OCI-LY3 (cell line): ENCODE measurements around the gene TMEM247.

Source experiments
- H2AFZ ChIP-seq: fragments of 200-600, 300-600 bp; shearing (Covaris generic); 2 replicates; pipeline ENCODE4 v1.6.0; 2014; ENCODE audit warnings: antibody characterized with exemption, low read depth, low read length
- H3K27ac ChIP-seq: fragments of 200-600, 300-600 bp; sonication (generic); 2 replicates; pipeline ENCODE4 v1.5.1; 2014; ENCODE audit warnings: mild to moderate bottlenecking, low read length, moderate library complexity, mixed read lengths
- H3K27me3 ChIP-seq: fragments of 200-600, 300-600 bp; sonication (generic); 2 replicates; pipeline ENCODE4 v1.6.1; 2014; ENCODE audit warnings: low read depth, low read length, mixed read lengths
- H3K36me3 ChIP-seq: fragments of 200-600, 300-600 bp; sonication (generic); replicated peaks from 2 replicates; pipeline ENCODE3; 2014; ENCODE audit warnings: low read depth, low read length, mixed read lengths
- H3K4me1 ChIP-seq: fragments of 300-600, 200-600 bp; sonication (generic); 2 replicates; pipeline ENCODE4 v1.6.1; 2014; ENCODE audit warnings: low read length, mixed read lengths
- H3K4me2 ChIP-seq: fragments of 200-600, 300-600 bp; sonication (generic); 2 replicates; pipeline ENCODE4 v1.6.1; 2014; ENCODE audit warnings: low read length, mixed read lengths
- H3K4me3 ChIP-seq: fragments of 300-600, 200-600 bp; sonication (generic); 2 replicates; pipeline ENCODE4 v1.5.1; 2014; ENCODE audit warnings: antibody characterized with exemption, mild to moderate bottlenecking, low read length, moderate library complexity
- H3K79me2 ChIP-seq: fragments of 300-600, 200-600 bp; shearing (Covaris generic); 2 replicates; pipeline ENCODE4 v1.6.1; 2014; ENCODE audit warnings: mild to moderate bottlenecking, low read length, mixed read lengths
- H3K9ac ChIP-seq: fragments of 300-600, 200-600 bp; shearing (Covaris generic); 2 replicates; pipeline ENCODE4 v1.6.0; 2014; ENCODE audit warnings: mild to moderate bottlenecking, low read length, moderate library complexity
- H3K9me3 ChIP-seq: fragments of 200-600, 300-600 bp; shearing (Covaris generic); 2 replicates; pipeline ENCODE4 v1.6.1; 2014; ENCODE audit warnings: low read length, mixed read lengths; ENCODE audit not compliant: insufficient read depth
- H4K20me1 ChIP-seq: fragments of 200-600, 300-600 bp; sonication (generic); 2 replicates; pipeline ENCODE4 v1.6.1; 2016; ENCODE audit warnings: low read length, mixed read lengths; ENCODE audit not compliant: insufficient read depth
- EZH2phosphoT487 ChIP-seq: fragments of 200-600 bp; shearing (Covaris generic); IDR thresholded peaks from 2 replicates; pipeline ENCODE4 v1.6.1; 2018; ENCODE audit warnings: antibody characterized with exemption, mixed run types, low read depth
- TF ChIP-seq, protein P1 (sequence below): fragments of 200-600, 300-600 bp; sonication (generic); IDR thresholded peaks from 2 replicates; pipeline ENCODE4 v1.5.1; 2014; ENCODE audit warnings: antibody characterized with exemption, low read length, low read depth

TMEM247 gene

DNA sequence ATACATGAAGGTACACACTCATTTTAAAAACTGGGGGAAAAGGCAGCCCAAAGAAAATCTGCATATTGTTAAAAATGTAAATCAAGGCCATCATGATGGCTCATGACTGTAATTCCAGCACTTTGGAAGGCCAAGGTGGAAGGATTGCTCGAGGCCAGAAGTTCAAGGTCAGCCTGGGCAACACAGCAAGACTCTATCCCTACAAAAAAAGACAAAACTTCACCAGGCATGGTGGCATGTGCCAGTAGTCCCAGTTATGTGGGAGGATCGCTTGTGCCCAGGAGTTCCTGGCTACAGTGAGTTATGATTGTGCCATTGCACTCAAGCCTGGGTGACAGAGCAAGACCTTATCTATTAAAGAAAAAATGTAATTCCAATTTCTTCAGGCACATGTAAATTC, 34.6 kb upstream of the TMEM247 start:
- no peak for TF ChIP-seq EZH2phosphoT487
- TF ChIP-seq, protein P1, sequence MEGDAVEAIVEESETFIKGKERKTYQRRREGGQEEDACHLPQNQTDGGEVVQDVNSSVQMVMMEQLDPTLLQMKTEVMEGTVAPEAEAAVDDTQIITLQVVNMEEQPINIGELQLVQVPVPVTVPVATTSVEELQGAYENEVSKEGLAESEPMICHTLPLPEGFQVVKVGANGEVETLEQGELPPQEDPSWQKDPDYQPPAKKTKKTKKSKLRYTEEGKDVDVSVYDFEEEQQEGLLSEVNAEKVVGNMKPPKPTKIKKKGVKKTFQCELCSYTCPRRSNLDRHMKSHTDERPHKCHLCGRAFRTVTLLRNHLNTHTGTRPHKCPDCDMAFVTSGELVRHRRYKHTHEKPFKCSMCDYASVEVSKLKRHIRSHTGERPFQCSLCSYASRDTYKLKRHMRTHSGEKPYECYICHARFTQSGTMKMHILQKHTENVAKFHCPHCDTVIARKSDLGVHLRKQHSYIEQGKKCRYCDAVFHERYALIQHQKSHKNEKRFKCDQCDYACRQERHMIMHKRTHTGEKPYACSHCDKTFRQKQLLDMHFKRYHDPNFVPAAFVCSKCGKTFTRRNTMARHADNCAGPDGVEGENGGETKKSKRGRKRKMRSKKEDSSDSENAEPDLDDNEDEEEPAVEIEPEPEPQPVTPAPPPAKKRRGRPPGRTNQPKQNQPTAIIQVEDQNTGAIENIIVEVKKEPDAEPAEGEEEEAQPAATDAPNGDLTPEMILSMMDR: no peak
- H3K79me2 ChIP-seq: no peaks in the 10 kb centered on the region
- no peak overlapping the region for H3K9ac ChIP-seq

DNA sequence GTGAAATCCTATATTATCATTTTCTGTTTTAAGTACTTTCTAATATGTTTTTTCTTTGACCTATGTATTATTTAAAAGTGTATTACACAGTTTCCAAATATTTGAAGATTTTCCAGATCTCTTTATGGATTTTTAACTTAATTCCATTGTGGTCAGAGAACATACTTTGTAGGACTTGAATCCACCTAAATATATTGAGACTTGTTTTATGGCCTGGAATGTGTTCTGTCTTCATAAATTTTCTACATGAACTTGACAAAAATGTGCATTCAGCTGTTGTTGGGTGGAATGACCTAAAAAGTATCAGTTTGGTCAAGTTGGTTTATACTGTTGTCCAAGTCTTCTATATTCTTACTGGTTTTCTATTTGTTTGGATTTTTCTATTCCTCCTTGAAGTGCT, 33.8 kb upstream of the TMEM247 start:
- TF ChIP-seq, protein P1: no peak
- Histone ChIP-seq H3K27ac (no peak overlapping the region), H3K79me2 (no peaks in the 10 kb centered on the region), H3K4me3 (no peak overlapping the region), H3K4me2 (no peak overlapping the region), H3K9ac (no peak overlapping the region), H3K4me1 (peaks cover 3% of the 10 kb centered on the region; the same call in 1 of the 2 replicates), H3K27me3 (peaks cover 7% of the 10 kb centered on the region), H4K20me1 (no peaks in the 10 kb centered on the region), H2AFZ (no peak overlapping the region), H3K36me3 (no peaks in the 10 kb centered on the region), H3K9me3 (no peaks in the 10 kb centered on the region)

More for the DNA sequence above, 34.6 kb upstream of the TMEM247 start:
- H3K4me2 ChIP-seq: no peak overlapping the region
- H3K27ac ChIP-seq: no peak overlapping the region
- no peaks in the 10 kb centered on the region for H3K9me3 ChIP-seq
- H4K20me1 ChIP-seq: no peaks in the 10 kb centered on the region
- no peaks in the 10 kb centered on the region for H3K4me1 ChIP-seq
- no peak overlapping the region for H3K4me3 ChIP-seq
- no peak overlapping the region for H2AFZ ChIP-seq
- H3K27me3 ChIP-seq: peaks cover 14% of the 10 kb centered on the region
- H3K36me3 ChIP-seq: no peaks in the 10 kb centered on the region

DNA sequence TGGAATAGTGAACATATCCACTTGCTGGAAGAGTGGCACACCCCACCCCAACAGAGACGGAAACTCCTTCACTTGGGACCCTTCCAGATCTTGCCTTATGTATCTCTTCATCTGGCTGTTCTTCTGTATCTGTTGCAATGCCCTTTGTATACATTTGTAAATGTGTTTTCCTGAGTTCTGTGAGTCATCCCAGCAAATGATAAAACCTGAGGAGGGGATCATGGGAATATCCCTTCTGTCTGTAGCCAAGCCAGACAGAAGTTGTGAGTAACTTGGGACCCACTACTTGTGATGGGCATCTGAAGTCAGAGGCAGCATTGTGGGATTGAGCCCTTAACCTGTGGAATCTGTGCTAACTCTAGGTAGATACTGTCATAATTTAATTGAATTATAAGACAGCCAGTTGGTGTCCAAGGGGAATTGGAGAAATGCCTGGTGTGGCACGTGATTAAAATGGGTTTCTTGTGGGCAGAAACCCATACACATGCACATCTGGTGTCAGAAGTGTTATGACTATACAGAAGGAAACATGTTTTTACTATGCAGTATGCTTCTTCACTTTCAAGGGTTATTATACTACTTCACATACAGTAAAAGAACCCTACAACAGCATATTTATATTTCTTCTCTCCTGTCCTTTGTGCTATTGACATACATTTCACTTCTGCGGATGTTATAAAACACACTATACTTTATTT, 32.3 kb upstream of the TMEM247 start:
- H3K36me3 ChIP-seq: no peaks in the 10 kb centered on the region
- H3K79me2 ChIP-seq: no peaks in the 10 kb centered on the region
- no peaks in the 10 kb centered on the region for H3K9me3 ChIP-seq
- H2AFZ ChIP-seq: no peak overlapping the region
- H3K4me1 ChIP-seq: peaks cover 3% of the 10 kb centered on the region; the same call in 1 of the 2 replicates
- no peak overlapping the region for H3K4me2 ChIP-seq
- H3K27ac ChIP-seq: no peak overlapping the region
- TF ChIP-seq EZH2phosphoT487: no peak
- TF ChIP-seq, protein P1: no peak
- H4K20me1 ChIP-seq: no peaks in the 10 kb centered on the region
- no peak overlapping the region for H3K4me3 ChIP-seq
- no peak overlapping the region for H3K9ac ChIP-seq
- no peaks in the 10 kb centered on the region; the same call in 1 of the 2 replicates for H3K27me3 ChIP-seq

DNA sequence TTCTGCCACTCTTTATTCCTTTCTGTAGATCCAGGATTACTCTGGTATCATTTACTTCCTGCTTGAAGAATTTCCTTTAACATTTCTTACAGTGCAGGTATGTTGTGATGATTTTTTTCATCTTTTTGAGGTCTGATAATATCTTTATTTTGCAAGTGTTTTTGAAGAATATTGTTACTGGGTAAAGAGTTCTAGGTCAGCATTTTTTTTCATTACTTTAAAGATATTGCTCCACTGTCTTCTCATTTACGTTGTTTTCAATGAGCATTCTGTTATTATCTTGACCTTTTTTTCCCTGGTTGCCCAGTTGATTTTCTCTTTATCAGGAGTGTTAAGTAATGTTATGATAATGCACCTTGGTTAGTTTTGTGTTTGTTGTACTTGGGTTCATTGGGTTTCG, 31.7 kb upstream of the TMEM247 start:
- Histone ChIP-seq H3K4me2 (no peak overlapping the region), H3K27ac (no peak overlapping the region), H3K9me3 (no peaks in the 10 kb centered on the region), H3K9ac (no peak overlapping the region), H3K36me3 (no peaks in the 10 kb centered on the region), H3K27me3 (no peaks in the 10 kb centered on the region; the same call in 1 of the 2 replicates), H2AFZ (no peak overlapping the region), H3K79me2 (no peaks in the 10 kb centered on the region), H3K4me1 (peaks cover 3% of the 10 kb centered on the region; the same call in 1 of the 2 replicates), H4K20me1 (no peaks in the 10 kb centered on the region), H3K4me3 (no peak overlapping the region)
- TF ChIP-seq, protein P1: no peak
- TF ChIP-seq EZH2phosphoT487: no peak
